SK-N-SH (cell line): Measurements from ENCODE around the gene GPM6B. TPM values are rescaled to one million over a fixed set of nuclear protein-coding genes. Genes with fewer than 3 reads are reported as not detected.

ENCODE experiments used
- CTCF ChIA-PET: fragments of 300-600, 350-600 bp; formaldehyde crosslinking; extraction: SDS; loops from one replicate; lab custom pipeline; 2021; lab: Yijun Ruan, JAX
- POLR2A ChIA-PET: fragments of 350-600 bp; sonication (Branson Sonifier 250); formaldehyde crosslinking; extraction: SDS; loops from one replicate; lab custom pipeline; 2020; ENCODE audit warnings: antibody characterized with exemption, inconsistent platforms; lab: Yijun Ruan, JAX
- DNase-seq: peaks from one replicate; pipeline ENCODE4 v3.0.0; 2012
- H2AFZ ChIP-seq: fragments of 200-600 bp; sonication (generic); 2 replicates; pipeline ENCODE4 v1.8.1; 2016; ENCODE audit warnings: antibody characterized with exemption, mild to moderate bottlenecking, low read depth
- H3F3A ChIP-seq: fragments of 200-600 bp; sonication (generic); replicated peaks from 2 replicates; pipeline ENCODE3; 2016; ENCODE audit warnings: antibody characterized with exemption, mild to moderate bottlenecking; ENCODE audit not compliant: insufficient read depth
- H3K27ac ChIP-seq, 2 experiments: fragments of 200-500 bp in 1 of 2; fragments of 200-600 bp in 1 of 2; sonication (Bioruptor generic) in 1 of 2; sonication (generic), shearing (Covaris generic) in 1 of 2; 2 replicates each; pipeline versions ENCODE4 v1.5.1 to v1.6.1; 2014 to 2016; ENCODE audit warnings: low read depth in 2 of 2, inconsistent platforms in 1 of 2, low read length in 1 of 2, mild to moderate bottlenecking in 1 of 2, mixed read lengths in 1 of 2
- H3K27me3 ChIP-seq: fragments of 200-600 bp; sonication (generic), shearing (Covaris generic); 2 replicates; pipeline ENCODE4 v1.6.1; 2016; ENCODE audit warnings: mixed run types; ENCODE audit not compliant: insufficient read depth
- H3K36me3 ChIP-seq, 2 experiments: fragments of 200-500 bp in 1 of 2; fragments of 200-600 bp in 1 of 2; sonication (Bioruptor generic) in 1 of 2; sonication (generic) in 1 of 2; replicated peaks in 1 of 2; 2 replicates each; pipeline versions ENCODE3 to v1.5.1; 2014 to 2016; ENCODE audit warnings: low read length in 1 of 2, mild to moderate bottlenecking in 1 of 2; ENCODE audit not compliant: insufficient read depth in 2 of 2, control insufficient read depth in 1 of 2
- H3K4me1 ChIP-seq, 2 experiments: fragments of 200-500 bp in 1 of 2; fragments of 200-600 bp in 1 of 2; sonication (Bioruptor generic) in 1 of 2; sonication (generic), shearing (Covaris generic) in 1 of 2; 2 replicates each; pipeline versions ENCODE4 v1.5.1 to v1.6.1; 2014 to 2016; ENCODE audit warnings: low read depth in 1 of 2, low read length in 1 of 2, mixed run types in 1 of 2; ENCODE audit not compliant: insufficient read depth in 2 of 2, control insufficient read depth in 1 of 2
- H3K4me2 ChIP-seq: fragments of 200-600 bp; sonication (generic), shearing (Covaris generic); 2 replicates; pipeline ENCODE4 v1.6.1; 2017; ENCODE audit warnings: mixed run types
- H3K4me3 ChIP-seq, 2 experiments: fragments of 200-500 bp in 1 of 2; fragments of 200-600 bp in 1 of 2; sonication (Bioruptor generic) in 1 of 2; sonication (generic), shearing (Covaris generic) in 1 of 2; 2 replicates each; pipeline versions ENCODE4 v1.5.1 to v1.8.1; 2014 to 2016; ENCODE audit warnings: low read depth in 2 of 2, inconsistent platforms in 1 of 2, low read length in 1 of 2, mild to moderate bottlenecking in 1 of 2, mixed read lengths in 1 of 2, moderate library complexity in 1 of 2
- H3K79me2 ChIP-seq: fragments of 200-600 bp; sonication (generic); 2 replicates; pipeline ENCODE4 v1.8.1; 2017; ENCODE audit warnings: mild to moderate bottlenecking; ENCODE audit not compliant: insufficient read depth
- H3K9ac ChIP-seq: fragments of 200-600 bp; sonication (generic); 2 replicates; pipeline ENCODE4 v1.6.1; 2017; ENCODE audit warnings: mixed run types
- H3K9me2 ChIP-seq: fragments of 200-600 bp; sonication (generic); 2 replicates; pipeline ENCODE4 v1.6.1; 2017; ENCODE audit warnings: mixed run types
- H3K9me3 ChIP-seq: fragments of 200-600 bp; sonication (generic); 2 replicates; pipeline ENCODE4 v1.6.1; 2017; ENCODE audit warnings: mixed run types, mild to moderate bottlenecking, moderate library complexity
- H4K20me1 ChIP-seq: fragments of 200-600 bp; sonication (generic); 2 replicates; pipeline ENCODE4 v1.6.1; 2017; ENCODE audit warnings: mild to moderate bottlenecking, mixed run types; ENCODE audit not compliant: insufficient read depth
- CHD2 ChIP-seq: fragments of 150-350 bp; IDR thresholded peaks from 2 replicates; pipeline ENCODE4 v1.6.1; 2018; ENCODE audit warnings: low read length; ENCODE audit not compliant: partially characterized antibody
- CTCF ChIP-seq: fragments of 200-600 bp; sonication (generic); IDR thresholded peaks from 2 replicates; pipeline ENCODE4 v1.6.1; 2017; ENCODE audit warnings: antibody characterized with exemption, mild to moderate bottlenecking, moderate library complexity
- EP300 ChIP-seq, 2 experiments: IDR thresholded peaks; 2 replicates each; pipeline versions ENCODE4 v1.4.0 to v1.6.1; 2012; ENCODE audit warnings: borderline replicate concordance in 1 of 2, low read depth in 1 of 2, low read length in 1 of 2
- EZH2phosphoT487 ChIP-seq: fragments of 200-600 bp; sonication (generic); IDR thresholded peaks from 2 replicates; pipeline ENCODE4 v1.6.1; 2017; ENCODE audit warnings: low read depth, mixed run types, mild to moderate bottlenecking, antibody characterized with exemption, moderate library complexity, borderline replicate concordance
- FOSL2 ChIP-seq: IDR thresholded peaks from 2 replicates; pipeline ENCODE4 v1.4.0; 2012; ENCODE audit warnings: low read depth, mild to moderate bottlenecking, moderate library complexity, borderline replicate concordance
- FOXJ3 ChIP-seq: sonication (generic); formaldehyde crosslinking; IDR thresholded peaks from 2 replicates; pipeline ENCODE4 v1.5.1; 2020; ENCODE audit warnings: mild to moderate bottlenecking, missing genetic modification reagents
- FOXM1 ChIP-seq: IDR thresholded peaks from 2 replicates; pipeline ENCODE4 v1.4.0; 2012; ENCODE audit warnings: low read depth, mild to moderate bottlenecking
- GABPA ChIP-seq: IDR thresholded peaks from 2 replicates; pipeline ENCODE4 v1.4.0; 2012; ENCODE audit warnings: low read depth, mild to moderate bottlenecking
- GATA2 ChIP-seq: sonication (generic); formaldehyde crosslinking; IDR thresholded peaks from 2 replicates; pipeline ENCODE4 v1.5.0; 2020; ENCODE audit warnings: mild to moderate bottlenecking, missing genetic modification reagents
- NFIC ChIP-seq: IDR thresholded peaks from 2 replicates; pipeline ENCODE4 v1.4.0; 2012; ENCODE audit warnings: borderline replicate concordance
- POLR2AphosphoS5 ChIP-seq: IDR thresholded peaks from 2 replicates; pipeline ENCODE4 v1.6.1; 2012; ENCODE audit warnings: low read depth, low read length
- RAD21 ChIP-seq: IDR thresholded peaks from 2 replicates; pipeline ENCODE4 v1.6.1; 2012; ENCODE audit warnings: mild to moderate bottlenecking, low read length
- RXRA ChIP-seq: IDR thresholded peaks from 2 replicates; pipeline ENCODE4 v1.4.0; 2012; ENCODE audit warnings: low read depth, mild to moderate bottlenecking, borderline replicate concordance
- SIN3A ChIP-seq: IDR thresholded peaks from 2 replicates; pipeline ENCODE4 v1.6.1; 2012; ENCODE audit warnings: low read depth, mild to moderate bottlenecking, low read length, moderate library complexity, borderline replicate concordance
- TAF1 ChIP-seq: IDR thresholded peaks from 2 replicates; pipeline ENCODE4 v1.6.1; 2012; ENCODE audit warnings: low read depth, mild to moderate bottlenecking, low read length, moderate library complexity, borderline replicate concordance
- TCF12 ChIP-seq: IDR thresholded peaks from 2 replicates; pipeline ENCODE4 v1.4.0; 2012
- USF2 ChIP-seq: fragments of 150-350 bp; IDR thresholded peaks from 2 replicates; pipeline ENCODE4 v1.6.1; 2017; ENCODE audit warnings: antibody characterized with exemption, low read length, low read depth, borderline replicate concordance
- WGBS: methylation state at CpG from one replicate; pipeline ENCODE4 v1.1.6; 2017; ENCODE audit warnings: low lambda C conversion rate; 5-methylcytosine and 5-hydroxymethylcytosine counted together
- polyA plus RNA-seq, 3 experiments: library from polyadenylated mRNA; depleted of rRNA; stranded (reverse); fragments of >200 nt; gene quantifications; 2 replicates each; pipeline ENCODE4 v1.2.3, GENCODE V29; 2012
- TF ChIP-seq, protein P1 (sequence below): IDR thresholded peaks from 2 replicates; pipeline ENCODE4 v1.4.0; 2012; ENCODE audit warnings: low read depth
- TF ChIP-seq, protein P2 (sequence below): IDR thresholded peaks from 2 replicates; pipeline ENCODE4 v1.4.0; 2012; ENCODE audit warnings: low read depth, borderline replicate concordance

The GPM6B gene
- polyA plus RNA-seq, 1 of the 3 experiments (the other 2 are of a cell fraction), result 1.2 TPM

DNA sequence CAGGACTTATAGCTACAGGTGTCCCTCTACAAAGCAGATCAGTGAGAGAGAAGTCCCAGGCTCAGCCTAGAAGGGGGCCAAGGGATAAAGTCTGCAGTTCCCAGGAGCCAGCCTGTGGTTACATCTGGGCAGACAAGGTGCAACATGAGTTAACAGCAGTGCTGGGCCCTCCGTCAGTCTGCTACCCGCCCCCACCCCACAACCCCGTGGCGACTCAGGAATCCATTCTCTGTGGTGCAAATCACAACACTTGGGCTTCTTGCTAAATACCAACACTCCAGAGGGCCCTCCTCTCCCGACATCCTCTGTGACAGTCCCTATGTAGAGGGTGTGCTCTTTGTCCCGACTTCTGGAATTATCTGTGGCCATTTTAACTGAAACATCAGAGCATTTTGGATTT lies 13.8 kb downstream of the GPM6B start:
- Histone ChIP-seq H4K20me1 (no peaks in the 10 kb centered on the region), H3K9me3 (no peaks in the 10 kb centered on the region), H3K9me2 (no peaks in the 10 kb centered on the region), H3K27me3 (peaks cover 17% of the 10 kb centered on the region; the same call in 1 of the 2 replicates), H3K36me3 (no peaks in the 10 kb centered on the region), H3K4me3 (no peak overlapping the region), H3K4me1 (no peaks in the 10 kb centered on the region; a peak in 1 of 4 replicates), H3F3A (no peaks in the 10 kb centered on the region), H3K27ac (no peak overlapping the region), H3K79me2 (no peaks in the 10 kb centered on the region), H3K4me2 (no peak overlapping the region), H2AFZ (no peak overlapping the region), H3K9ac (no peak overlapping the region)
- 41% methylated on average over 6 of the region's 6 CpGs for WGBS
- POLR2A ChIA-PET, result no interaction called here
- no peak for DNase-seq
- no peak for TF ChIP-seq EZH2phosphoT487
- no peak for TF ChIP-seq TAF1
- TF ChIP-seq FOSL2, result no peak
- no peak for TF ChIP-seq FOXJ3 (CRISPR knock-in tag)
- TF ChIP-seq TCF12, result no peak
- TF ChIP-seq SIN3A, result no peak
- no peak for TF ChIP-seq POLR2AphosphoS5
- no peak for TF ChIP-seq CHD2
- TF ChIP-seq GABPA, result no peak
- TF ChIP-seq CTCF, result no peak
- no peak for TF ChIP-seq RAD21
- TF ChIP-seq NFIC, result no peak
- TF ChIP-seq EP300 (IDR thresholded peaks at IDR 0.05; ENCODE audit: borderline replicate concordance in 1 of 2, low read depth in 1 of 2, low read length in 1 of 2), result no peak
- TF ChIP-seq FOXM1, result no peak
- TF ChIP-seq, protein P1, sequence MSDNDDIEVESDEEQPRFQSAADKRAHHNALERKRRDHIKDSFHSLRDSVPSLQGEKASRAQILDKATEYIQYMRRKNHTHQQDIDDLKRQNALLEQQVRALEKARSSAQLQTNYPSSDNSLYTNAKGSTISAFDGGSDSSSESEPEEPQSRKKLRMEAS, result no peak
- no peak for TF ChIP-seq GATA2 (CRISPR knock-in tag)
- TF ChIP-seq, protein P2, sequence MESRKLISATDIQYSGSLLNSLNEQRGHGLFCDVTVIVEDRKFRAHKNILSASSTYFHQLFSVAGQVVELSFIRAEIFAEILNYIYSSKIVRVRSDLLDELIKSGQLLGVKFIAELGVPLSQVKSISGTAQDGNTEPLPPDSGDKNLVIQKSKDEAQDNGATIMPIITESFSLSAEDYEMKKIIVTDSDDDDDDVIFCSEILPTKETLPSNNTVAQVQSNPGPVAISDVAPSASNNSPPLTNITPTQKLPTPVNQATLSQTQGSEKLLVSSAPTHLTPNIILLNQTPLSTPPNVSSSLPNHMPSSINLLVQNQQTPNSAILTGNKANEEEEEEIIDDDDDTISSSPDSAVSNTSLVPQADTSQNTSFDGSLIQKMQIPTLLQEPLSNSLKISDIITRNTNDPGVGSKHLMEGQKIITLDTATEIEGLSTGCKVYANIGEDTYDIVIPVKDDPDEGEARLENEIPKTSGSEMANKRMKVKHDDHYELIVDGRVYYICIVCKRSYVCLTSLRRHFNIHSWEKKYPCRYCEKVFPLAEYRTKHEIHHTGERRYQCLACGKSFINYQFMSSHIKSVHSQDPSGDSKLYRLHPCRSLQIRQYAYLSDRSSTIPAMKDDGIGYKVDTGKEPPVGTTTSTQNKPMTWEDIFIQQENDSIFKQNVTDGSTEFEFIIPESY, result no peak
- no peak for TF ChIP-seq RXRA
- no peak for TF ChIP-seq USF2
- CTCF ChIA-PET, result no interaction called here
